Smooth muscle cell (in vitro differentiated cells): ENCODE measurements around the gene CTNNA2. TPM values are rescaled to one million over a fixed set of nuclear protein-coding genes. Genes with fewer than 3 reads are reported as not detected.

Source experiments
- DNase-seq: peaks from one replicate; lab custom pipeline; 2025; ENCODE audit not compliant: unreplicated experiment; lab: John Stamatoyannopoulos, UW
- H2AFZ ChIP-seq: fragments of 200-600 bp; sonication (generic); 2 replicates; pipeline ENCODE4 v1.6.0; 2016; ENCODE audit warnings: antibody characterized with exemption, low read depth, mild to moderate bottlenecking
- H3F3A ChIP-seq: fragments of 200-600 bp; sonication (generic); 2 replicates; pipeline ENCODE4 v1.6.0; 2017; ENCODE audit warnings: antibody characterized with exemption, low read depth
- H3K27ac ChIP-seq: fragments of 200-600 bp; sonication (generic); 2 replicates; pipeline ENCODE4 v1.5.1; 2016; ENCODE audit warnings: low read depth, mild to moderate bottlenecking
- H3K27me3 ChIP-seq: fragments of 200-600 bp; sonication (generic); 2 replicates; pipeline ENCODE4 v1.6.1; 2016; ENCODE audit warnings: low read depth, mild to moderate bottlenecking
- H3K36me3 ChIP-seq: fragments of 200-600 bp; sonication (generic); 2 replicates; pipeline ENCODE4 v1.5.1; 2016; ENCODE audit warnings: low read depth
- H3K4me1 ChIP-seq: fragments of 200-600 bp; sonication (generic); 2 replicates; pipeline ENCODE4 v1.5.1; 2016; ENCODE audit warnings: low read depth
- H3K4me2 ChIP-seq: fragments of 200-600 bp; sonication (generic); 2 replicates; pipeline ENCODE4 v1.6.0; 2016; ENCODE audit warnings: mild to moderate bottlenecking
- H3K4me3 ChIP-seq: fragments of 200-600 bp; sonication (generic); 2 replicates; pipeline ENCODE4 v1.5.1; 2016; ENCODE audit warnings: mild to moderate bottlenecking
- H3K79me2 ChIP-seq: fragments of 200-600 bp; sonication (generic); 2 replicates; pipeline ENCODE4 v1.6.0; 2016; ENCODE audit warnings: low read depth, mild to moderate bottlenecking
- H3K9ac ChIP-seq: fragments of 200-600 bp; sonication (generic); 2 replicates; pipeline ENCODE4 v1.6.0; 2016; ENCODE audit warnings: low read depth
- H3K9me3 ChIP-seq: fragments of 200-600 bp; sonication (generic); replicated peaks from 2 replicates; pipeline ENCODE4 v1.5.1; 2016; ENCODE audit warnings: low read depth
- H4K20me1 ChIP-seq: fragments of 200-600 bp; sonication (generic); 2 replicates; pipeline ENCODE4 v1.6.0; 2016; ENCODE audit warnings: low read depth
- WGBS: methylation state at CpG from one replicate; pipeline ENCODE4 v1.1.7; 2016; ENCODE audit warnings: low lambda C conversion rate; 5-methylcytosine and 5-hydroxymethylcytosine counted together
- polyA plus RNA-seq: library from polyadenylated mRNA; unstranded; fragments of >200 nt; fragmentation: Nextera tagmentation; extraction: Ambion mirVana; gene quantifications from 2 replicates; pipeline ENCODE4 v1.2.1, GENCODE V29; 2016
- total RNA-seq: library from RNA; depleted of rRNA; stranded (reverse); fragments of >200 nt; gene quantifications from 2 replicates; pipeline ENCODE4 v1.2.3, GENCODE V29; 2014
- TF ChIP-seq, protein P1 (sequence below): fragments of 200-600 bp; sonication (generic); IDR thresholded peaks from 2 replicates; pipeline ENCODE4 v1.5.1; 2017; ENCODE audit warnings: borderline replicate concordance, mild to moderate bottlenecking, antibody characterized with exemption; ENCODE audit not compliant: insufficient read depth, poor library complexity, severe bottlenecking

The CTNNA2 gene
- total and polyA plus RNA-seq, 2 experiments from 2014 or later: not detected

- Histone ChIP-seq H3K9ac (no peak overlapping the region), H3K4me3 (no peak overlapping the region), H2AFZ (no peak overlapping the region), H3K27me3 (no peaks in the 10 kb centered on the region), H3K4me1 (no peaks in the 10 kb centered on the region), H3K27ac (no peak overlapping the region), H4K20me1 (no peaks in the 10 kb centered on the region), H3K36me3 (no peaks in the 10 kb centered on the region), H3K9me3 (no peaks in the 10 kb centered on the region), H3K79me2 (no peaks in the 10 kb centered on the region), H3K4me2 (no peak overlapping the region), H3F3A (no peaks in the 10 kb centered on the region)
- TF ChIP-seq, protein P1, sequence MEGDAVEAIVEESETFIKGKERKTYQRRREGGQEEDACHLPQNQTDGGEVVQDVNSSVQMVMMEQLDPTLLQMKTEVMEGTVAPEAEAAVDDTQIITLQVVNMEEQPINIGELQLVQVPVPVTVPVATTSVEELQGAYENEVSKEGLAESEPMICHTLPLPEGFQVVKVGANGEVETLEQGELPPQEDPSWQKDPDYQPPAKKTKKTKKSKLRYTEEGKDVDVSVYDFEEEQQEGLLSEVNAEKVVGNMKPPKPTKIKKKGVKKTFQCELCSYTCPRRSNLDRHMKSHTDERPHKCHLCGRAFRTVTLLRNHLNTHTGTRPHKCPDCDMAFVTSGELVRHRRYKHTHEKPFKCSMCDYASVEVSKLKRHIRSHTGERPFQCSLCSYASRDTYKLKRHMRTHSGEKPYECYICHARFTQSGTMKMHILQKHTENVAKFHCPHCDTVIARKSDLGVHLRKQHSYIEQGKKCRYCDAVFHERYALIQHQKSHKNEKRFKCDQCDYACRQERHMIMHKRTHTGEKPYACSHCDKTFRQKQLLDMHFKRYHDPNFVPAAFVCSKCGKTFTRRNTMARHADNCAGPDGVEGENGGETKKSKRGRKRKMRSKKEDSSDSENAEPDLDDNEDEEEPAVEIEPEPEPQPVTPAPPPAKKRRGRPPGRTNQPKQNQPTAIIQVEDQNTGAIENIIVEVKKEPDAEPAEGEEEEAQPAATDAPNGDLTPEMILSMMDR: no peak
- no peak for DNase-seq
- WGBS: 95% methylated on average over 17 of the region's 17 CpGs
Observed at GRCh38 chr2:79857888-79858287, 345.0 kb downstream of the CTNNA2 start.

DNA sequence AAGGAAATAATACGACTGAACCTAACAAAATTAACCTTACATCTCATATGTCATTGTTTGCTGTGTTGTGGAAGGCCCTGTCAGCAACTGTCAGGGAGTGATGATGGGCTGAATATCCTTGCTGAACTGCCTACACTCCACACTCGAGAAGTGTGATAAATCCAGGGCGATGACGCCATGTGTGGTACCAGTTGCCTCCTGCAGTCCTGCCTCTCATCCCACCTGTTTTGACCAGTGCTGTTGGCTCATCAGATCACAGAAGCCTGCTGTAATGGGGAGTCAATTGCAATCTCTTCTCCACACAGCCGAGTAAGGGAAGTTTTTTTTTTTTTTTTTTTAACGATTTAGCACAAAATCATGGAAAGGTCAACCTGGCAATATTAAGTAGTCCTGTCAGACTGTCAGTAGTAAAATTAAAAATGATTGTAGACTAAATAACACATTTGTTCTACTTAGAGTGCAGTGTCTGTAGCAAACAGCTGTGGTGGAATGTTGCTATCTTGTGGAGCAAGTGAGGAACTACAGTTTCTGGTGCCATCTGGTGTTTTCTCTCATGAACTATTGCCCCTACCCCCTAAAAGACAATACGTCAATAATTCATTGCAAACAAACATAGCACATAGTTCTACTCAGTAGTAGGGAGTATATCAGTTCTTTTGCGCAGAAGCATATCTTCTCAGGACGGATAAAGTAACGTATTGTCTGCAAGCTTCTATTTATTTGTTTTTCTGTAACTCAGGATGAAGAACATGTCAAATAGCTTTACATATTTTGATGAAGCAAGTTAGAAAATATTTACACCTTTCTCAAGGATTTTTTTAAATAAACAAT, 347.6 kb downstream of the CTNNA2 start:
- Histone ChIP-seq H3K27ac (no peak overlapping the region), H3K9me3 (no peaks in the 10 kb centered on the region), H3K36me3 (no peaks in the 10 kb centered on the region), H3K27me3 (no peaks in the 10 kb centered on the region), H3K9ac (no peak overlapping the region), H3F3A (no peaks in the 10 kb centered on the region), H3K4me1 (no peaks in the 10 kb centered on the region), H3K79me2 (no peaks in the 10 kb centered on the region), H3K4me3 (no peak overlapping the region), H3K4me2 (no peak overlapping the region), H2AFZ (no peak overlapping the region), H4K20me1 (no peaks in the 10 kb centered on the region)
- DNase-seq: no peak
- 45% methylated on average over 10 of the region's 10 CpGs for WGBS
- TF ChIP-seq, protein P1: peak; percentile 69

- no peak overlapping the region for H3K4me3 ChIP-seq
- H3K27me3 ChIP-seq: no peaks in the 10 kb centered on the region
- no peak overlapping the region for H2AFZ ChIP-seq
- DNase-seq: no peak
- no peaks in the 10 kb centered on the region for H3F3A ChIP-seq
- no peak overlapping the region for H3K4me2 ChIP-seq
- no peaks in the 10 kb centered on the region for H3K79me2 ChIP-seq
- H4K20me1 ChIP-seq: no peaks in the 10 kb centered on the region
- WGBS: 0% methylated on average over 1 of the region's 1 CpG
- H3K9ac ChIP-seq: no peak overlapping the region
- no peaks in the 10 kb centered on the region for H3K4me1 ChIP-seq
- no peak overlapping the region for H3K27ac ChIP-seq
- TF ChIP-seq, protein P1: no peak
- no peaks in the 10 kb centered on the region for H3K36me3 ChIP-seq
- H3K9me3 ChIP-seq: no peaks in the 10 kb centered on the region
Observed at GRCh38 chr2:79861059-79861374, 348.2 kb downstream of the CTNNA2 start.

DNA sequence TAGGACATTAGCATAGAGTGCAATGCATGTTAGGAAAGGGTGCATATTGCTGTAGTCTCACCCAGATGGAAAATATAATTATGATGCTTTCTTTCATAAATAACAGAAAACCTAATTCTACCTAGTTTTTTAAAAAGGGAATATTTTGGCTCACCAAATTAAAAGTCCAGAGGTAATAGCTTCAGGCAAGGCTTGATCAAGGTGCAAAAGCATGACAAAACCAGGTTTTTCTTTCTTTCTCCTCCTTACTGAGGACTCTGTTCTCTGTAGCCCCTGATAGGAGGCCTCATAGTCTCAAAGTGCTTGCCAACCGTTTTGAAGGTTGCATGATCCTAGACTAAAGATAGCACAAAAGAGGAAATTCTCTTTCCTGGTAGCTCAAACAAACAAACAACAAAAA, 349.9 kb downstream of the CTNNA2 start:
- Histone ChIP-seq H3K9ac (no peak overlapping the region), H3K4me2 (no peak overlapping the region), H2AFZ (no peak overlapping the region), H3K9me3 (no peaks in the 10 kb centered on the region), H3K27ac (no peak overlapping the region), H3K4me1 (no peaks in the 10 kb centered on the region), H3F3A (no peaks in the 10 kb centered on the region), H3K4me3 (no peak overlapping the region), H4K20me1 (no peaks in the 10 kb centered on the region), H3K36me3 (no peaks in the 10 kb centered on the region), H3K79me2 (no peaks in the 10 kb centered on the region), H3K27me3 (no peaks in the 10 kb centered on the region)
- TF ChIP-seq, protein P1: no peak
- WGBS: 79% methylated on average over 1 of the region's 1 CpG
- DNase-seq: no peak
